GM21423 (cell line): Measurements from ENCODE around the gene AKAP8L.

Experiments
- ATAC-seq: cut with Tn5 transposase; IDR thresholded peaks from one replicate; pipeline ENCODE4 v1.9.1; 2021; ENCODE audit warnings: mild to moderate bottlenecking, moderate library complexity; ENCODE audit not compliant: unreplicated experiment

The AKAP8L gene

GRCh38 chr19:15418579-15419412 is at the start of gene AKAP8L:
TSS of gene AKAP8L (minus strand) at chr19:15418988. CDS start at chr19:15418923, 65 bp downstream.
- peak; percentile 94 for ATAC-seq

GRCh38 chr19:15467734-15468214 is 49.0 kb upstream of the AKAP8L start:
- no peak for ATAC-seq

- peak; percentile 53 for ATAC-seq
Observed at GRCh38 chr19:15466851-15467733, 48.3 kb upstream of the AKAP8L start.

- ATAC-seq, result no peak
Observed at GRCh38 chr19:15464394-15465385, 45.9 kb upstream of the AKAP8L start, which contains the start of gene RASAL3. TSS of gene RASAL3 (minus strand) at chr19:15464544. CDS start at chr19:15464358, 186 bp downstream.

- ATAC-seq, result peak; percentile 48
Observed at GRCh38 chr19:15463861-15464371, 45.1 kb upstream of the AKAP8L start.

GRCh38 chr19:15461694-15462093 is 42.9 kb upstream of the AKAP8L start:
- ATAC-seq, result no peak

GRCh38 chr19:15457701-15458484 is 39.1 kb upstream of the AKAP8L start:
- no peak for ATAC-seq

- ATAC-seq, result no peak
Observed at GRCh38 chr19:15456871-15457700, 38.3 kb upstream of the AKAP8L start.

GRCh38 chr19:15456441-15456840 is 37.7 kb upstream of the AKAP8L start:
- no peak for ATAC-seq

- no peak for ATAC-seq
Observed at GRCh38 chr19:15455996-15456395, 37.2 kb upstream of the AKAP8L start.

GRCh38 chr19:15453906-15454860 is 35.4 kb upstream of the AKAP8L start:
- no peak for ATAC-seq

GRCh38 chr19:15453091-15453578 is 34.3 kb upstream of the AKAP8L start:
- no peak for ATAC-seq

GRCh38 chr19:15452111-15453047 is 33.6 kb upstream of the AKAP8L start:
- ATAC-seq, result no peak

GRCh38 chr19:15450528-15450890 is 31.7 kb upstream of the AKAP8L start:
- ATAC-seq, result no peak

GRCh38 chr19:15449620-15450527 is 31.1 kb upstream of the AKAP8L start, which contains the start of gene WIZ:
TSS of gene WIZ (minus strand) at chr19:15449956. CDS start at chr19:15448307, 1,649 bp downstream.
- peak; percentile 54 for ATAC-seq
